22Rv1 (cell line): ENCODE measurements around the gene TPRX2.

ENCODE experiments used
- CTCF ChIP-seq: fragments of 450-650 bp; IDR thresholded peaks from 2 replicates; pipeline ENCODE4 v1.5.1; 2017; ENCODE audit warnings: mild to moderate bottlenecking
- ZFX ChIP-seq: fragments of 450-650 bp; IDR thresholded peaks from 2 replicates; pipeline ENCODE4 v1.6.1; 2017; ENCODE audit warnings: antibody characterized with exemption, borderline replicate concordance

GRCh38 chr19:47842941-47843340 is 16.1 kb upstream of the TPRX2 start:
- TF ChIP-seq CTCF (no peak), ZFX (no peak)
